Heart right ventricle (tissue), 16 donors: ENCODE data around the gene FGF3. TPM values are rescaled to one million over a fixed set of nuclear protein-coding genes. Genes with fewer than 3 reads are reported as not detected.

Source experiments
- ATAC-seq, 8 donors: fragments of 200-7000 bp; cut with Tn5 transposase; one replicate each; pipeline ENCODE4 v1.9.1; 2020; ENCODE audit warnings: mild to moderate bottlenecking in 8 of 8, moderate library complexity in 8 of 8, moderate number of reproducible peaks in 1 of 8
- DNase-seq, 2 donors: peaks; one replicate each; pipeline ENCODE4 v3.0.0-alpha.2; 2020
- H3K27ac ChIP-seq, 10 donors: fragments of 200-600 bp; sonication (generic) in 2 of 10; one replicate each; pipeline versions ENCODE4 v1.5.0 to v1.8.0; 2020 to 2022; ENCODE audit warnings: mild to moderate bottlenecking in 3 of 10
- H3K27me3 ChIP-seq, 7 donors: fragments of 200-600 bp; one replicate each; pipeline ENCODE4 v1.8.0; 2021 to 2022; ENCODE audit warnings: mild to moderate bottlenecking in 2 of 7
- H3K36me3 ChIP-seq, 9 donors: fragments of 200-600 bp; sonication (generic) in 1 of 9; one replicate each; pipeline versions ENCODE4 v1.5.0 to v1.8.0; 2020 to 2022; ENCODE audit warnings: mild to moderate bottlenecking in 2 of 9
- H3K4me1 ChIP-seq, 9 donors: fragments of 200-600 bp; sonication (generic) in 1 of 9; one replicate each; pipeline versions ENCODE4 v1.5.0 to v1.8.0; 2020 to 2022; ENCODE audit warnings: mild to moderate bottlenecking in 4 of 9
- H3K4me3 ChIP-seq, 10 donors: fragments of 200-600 bp; sonication (generic) in 2 of 10; one replicate each; pipeline versions ENCODE4 v1.5.0 to v1.8.0; 2020 to 2022; ENCODE audit warnings: mild to moderate bottlenecking in 7 of 10, moderate library complexity in 2 of 10
- H3K9me3 ChIP-seq, 11 donors: fragments of 200-600 bp in 10 of 11; sonication (generic) in 2 of 11; one replicate each; pipeline versions ENCODE4 v1.5.0 to v1.8.0; 2013 to 2022; ENCODE audit warnings: mild to moderate bottlenecking in 2 of 11, control low read depth in 1 of 11, moderate library complexity in 1 of 11
- CTCF ChIP-seq, 9 donors: fragments of 200-600 bp; sonication (generic) in 2 of 9; IDR thresholded peaks; one replicate each; pipeline versions ENCODE4 v1.5.0 to v1.8.0; 2021 to 2022; ENCODE audit warnings: antibody characterized with exemption in 9 of 9, mild to moderate bottlenecking in 5 of 9, moderate library complexity in 1 of 9
- WGBS, 2 donors: extraction: QIAGEN DNeasy Blood & Tissue Kit; methylation state at CpG; one replicate each; pipeline ENCODE4 v1.1.7; 2013; ENCODE audit warnings: inconsistent platforms in 1 of 2; 5-methylcytosine and 5-hydroxymethylcytosine counted together
- intact Hi-C, 10 donors: fragments of 100-400 bp; cut with DNase I; formaldehyde crosslinking; loops; one replicate each; pipeline versions ENCODE4 v1.11.1 to v1.14.2; 2022
- polyA plus RNA-seq, 2 donors: library from polyadenylated mRNA; stranded (reverse); fragments of 200-250 nt; gene quantifications; one replicate each; pipeline ENCODE4 v1.2.3, GENCODE V29; 2013
- total RNA-seq, 10 donors: library from RNA; stranded (reverse); fragmentation: NEBNext Ultra II Directional in 3 of 10; extraction: Animal tissue kit (Norgen Biotek cat#: 25700) in 3 of 10; gene quantifications; one replicate each; pipeline versions ENCODE4 v1.2.1 to v1.2.4, GENCODE V29; 2021 to 2023
- donor health status: Arrhythmogenic right ventricular cardiomyopathy.
- donor health status: ischemic (EF 13 %, LVEDD 7.1; RV severe dilation, severe dysfunction).
- donor health status: healthy with polysubstance abuse.
- donor health status: DM: no; HTN: yes; CAD: no.
- donor health status: DM: no; HTN: no; CAD: no.
- donor health status: ischemic (EF 25% LVEDD 6.9; RV normal size, moderate dysfunction).
- donor health status: ischemic (EF 25% LVEDD 5.7; RV mildly dilated, moderate dysfunction).
- donor health status: healthy.
- donor health status: DM: yes; HTN: yes; CAD: no.
- donor health status: Ischemic cardiomyopathy.
- donor health status: ischemic (EF 35%, LVEDD 5.7; RV mildly dilated, moderate dysfunction).
- donor health status: nonischemic (EF 11% LVEDD 7.7; RV severe dilation, severe dysfunction).
- donor health status: DM: yes; HTN: yes; CAD: no.
- donor health status: PGD.
- donor health status: ischemic (EF 29% LVEDD 5.4; RV normal size, mild dysfunction).
- donor health status: nonischemic (EF 23%, LVEDD 6.1; RV moderate dilation, normal function).

The FGF3 gene
- total and polyA plus RNA-seq, 12 donors: not detected

GRCh38 chr11:69860796-69861445, 41.7 kb upstream of the FGF3 start:
- Histone ChIP-seq H3K36me3 (no peaks in the 10 kb centered on the region), H3K4me1 (no peaks in the 10 kb centered on the region), H3K4me3 (no peak overlapping the region), H3K27me3 (peaks cover 0 to 71% (median 58%) of the 10 kb centered on the region in 7 donors), H3K27ac (no peak overlapping the region), H3K9me3 (no peaks in the 10 kb centered on the region)
- TF ChIP-seq CTCF (IDR thresholded peaks at IDR 0.05): no peak
- 60 to 63% methylated on average over 9 of the region's 9 CpGs for WGBS, 2 donors
- intact Hi-C loops: no loop called here
- ATAC-seq (no peak), DNase-seq (no peak)

GRCh38 chr11:69860244-69860643, 41.0 kb upstream of the FGF3 start:
- Histone ChIP-seq H3K36me3 (no peaks in the 10 kb centered on the region), H3K9me3 (no peaks in the 10 kb centered on the region), H3K4me1 (no peaks in the 10 kb centered on the region), H3K27me3 (peaks cover 0 to 66% (median 53%) of the 10 kb centered on the region in 7 donors), H3K4me3 (no peak overlapping the region), H3K27ac (no peak overlapping the region)
- ATAC-seq (no peak), DNase-seq (no peak)
- WGBS, 2 donors: 66 to 68% methylated on average over 5 of the region's 5 CpGs
- TF ChIP-seq CTCF (IDR thresholded peaks at IDR 0.05): no peak
- intact Hi-C loops: no loop called here

- Histone ChIP-seq H3K4me3 (no peak overlapping the region), H3K36me3 (no peaks in the 10 kb centered on the region), H3K27ac (no peak overlapping the region), H3K9me3 (no peaks in the 10 kb centered on the region), H3K27me3 (peaks cover 0 to 64% (median 47%) of the 10 kb centered on the region in 7 donors), H3K4me1 (no peaks in the 10 kb centered on the region)
- TF ChIP-seq CTCF (IDR thresholded peaks at IDR 0.05): no peak
- ATAC-seq (no peak), DNase-seq (no peak)
- 87 to 91% methylated on average over 12 of the region's 12 CpGs for WGBS, 2 donors
- intact Hi-C loops: no loop called here
Observed at GRCh38 chr11:69859275-69859934, 40.2 kb upstream of the FGF3 start.

GRCh38 chr11:69855421-69855820, 36.2 kb upstream of the FGF3 start:
- DNase-seq: no peak
- intact Hi-C loops: no loop called here
- TF ChIP-seq CTCF (IDR thresholded peaks at IDR 0.05): no peak
- H3K4me1 ChIP-seq: no peaks in the 10 kb centered on the region
- WGBS, 2 donors: 89 to 93% methylated on average over 3 of the region's 3 CpGs
- no peak overlapping the region for H3K27ac ChIP-seq
- H3K27me3 ChIP-seq: peaks cover 0 to 57% (median 33%) of the 10 kb centered on the region in 7 donors
- no peak for ATAC-seq
- H3K9me3 ChIP-seq: peaks cover 0 to 24% (median 9%) of the 10 kb centered on the region in 11 donors
- no peaks in the 10 kb centered on the region for H3K36me3 ChIP-seq
- H3K4me3 ChIP-seq: no peak overlapping the region
